Measurements from ENCODE around the gene DTX1.

GRCh38 chr12:113039911-113040445 lies 16.6 kb upstream of the DTX1 start:
- TF ChIP-seq, protein P1, sequence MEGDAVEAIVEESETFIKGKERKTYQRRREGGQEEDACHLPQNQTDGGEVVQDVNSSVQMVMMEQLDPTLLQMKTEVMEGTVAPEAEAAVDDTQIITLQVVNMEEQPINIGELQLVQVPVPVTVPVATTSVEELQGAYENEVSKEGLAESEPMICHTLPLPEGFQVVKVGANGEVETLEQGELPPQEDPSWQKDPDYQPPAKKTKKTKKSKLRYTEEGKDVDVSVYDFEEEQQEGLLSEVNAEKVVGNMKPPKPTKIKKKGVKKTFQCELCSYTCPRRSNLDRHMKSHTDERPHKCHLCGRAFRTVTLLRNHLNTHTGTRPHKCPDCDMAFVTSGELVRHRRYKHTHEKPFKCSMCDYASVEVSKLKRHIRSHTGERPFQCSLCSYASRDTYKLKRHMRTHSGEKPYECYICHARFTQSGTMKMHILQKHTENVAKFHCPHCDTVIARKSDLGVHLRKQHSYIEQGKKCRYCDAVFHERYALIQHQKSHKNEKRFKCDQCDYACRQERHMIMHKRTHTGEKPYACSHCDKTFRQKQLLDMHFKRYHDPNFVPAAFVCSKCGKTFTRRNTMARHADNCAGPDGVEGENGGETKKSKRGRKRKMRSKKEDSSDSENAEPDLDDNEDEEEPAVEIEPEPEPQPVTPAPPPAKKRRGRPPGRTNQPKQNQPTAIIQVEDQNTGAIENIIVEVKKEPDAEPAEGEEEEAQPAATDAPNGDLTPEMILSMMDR (conservative IDR thresholded peaks at IDR 0.05; ENCODE audit: low read depth, low read length), result no peak
- TF ChIP-seq EZH2 (IDR thresholded peaks at IDR 0.05; ENCODE audit: borderline replicate concordance, low read depth, low read length, poor library complexity, severe bottlenecking), result no peak
